SH-SY5Y (cell line): ENCODE measurements around the gene MYZAP.

ENCODE experiments used
- GATA2 ChIP-seq: IDR thresholded peaks from 2 replicates; pipeline ENCODE4 v1.6.1; 2011; ENCODE audit warnings: mild to moderate bottlenecking, low read depth, low read length
- GATA3 ChIP-seq: IDR thresholded peaks from 2 replicates; pipeline ENCODE4 v1.6.1; 2011; ENCODE audit warnings: low read depth, mild to moderate bottlenecking, low read length, moderate library complexity

DNA sequence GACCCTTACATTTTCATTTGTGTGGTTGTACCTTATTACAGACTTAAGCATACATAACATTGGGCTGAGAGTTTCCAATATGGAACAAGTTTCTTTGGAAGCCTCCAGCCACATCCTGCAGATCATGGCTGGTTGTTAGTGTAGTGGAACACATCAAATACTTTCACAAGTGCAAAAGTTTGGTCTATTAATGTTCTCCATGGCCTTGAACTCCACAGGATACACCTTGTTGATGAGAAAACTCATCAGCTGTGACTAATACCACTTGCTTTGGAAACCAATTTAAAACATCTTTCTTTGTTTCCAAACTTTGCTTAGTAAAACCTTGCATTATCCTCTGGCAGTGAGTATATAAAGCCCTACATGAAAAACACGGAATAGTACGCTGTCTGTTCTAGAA lies 46.1 kb downstream of the MYZAP start:
- TF ChIP-seq GATA2 = no peak
- TF ChIP-seq GATA3 = no peak
